ENCODE measurements around the gene CD2.

- TF ChIP-seq CTCF (IDR thresholded peaks at IDR 0.05): no peak
- no peak for TF ChIP-seq POLR2A (IDR thresholded peaks at IDR 0.05)
Measured at GRCh38 chr1:116725798-116726197, 28.4 kb upstream of the CD2 start.
